H9 (cell line): ENCODE results near the gene ALLC. TPM values are rescaled to one million over a fixed set of nuclear protein-coding genes. Genes with fewer than 3 reads are reported as not detected.

Source experiments
- DNase-seq: peaks from one replicate; pipeline ENCODE4 v3.0.0-alpha.2; 2017
- H2AFZ ChIP-seq: one replicate; pipeline ENCODE4 v1.6.1; 2013; ENCODE audit warnings: mild to moderate bottlenecking, low read length, control low read depth, moderate library complexity
- H2AK5ac ChIP-seq: 2 replicates; pipeline ENCODE4 v1.6.1; 2013; ENCODE audit warnings: low read length, control low read depth, mixed read lengths; ENCODE audit not compliant: insufficient read length
- H2BK120ac ChIP-seq: one replicate; pipeline ENCODE4 v1.6.1; 2013; ENCODE audit warnings: low read depth, mild to moderate bottlenecking, low read length, control low read depth, inconsistent platforms; ENCODE audit not compliant: poor library complexity, severe bottlenecking
- H2BK12ac ChIP-seq: 2 replicates; pipeline ENCODE4 v1.6.1; 2013; ENCODE audit warnings: low read length, control low read depth, mixed read lengths, low read depth; ENCODE audit not compliant: insufficient read length
- H2BK15ac ChIP-seq: 2 replicates; pipeline ENCODE4 v1.6.1; 2013; ENCODE audit warnings: low read depth, low read length, control low read depth
- H2BK20ac ChIP-seq: one replicate; pipeline ENCODE4 v1.6.1; 2013; ENCODE audit warnings: low read depth, mild to moderate bottlenecking, low read length, control low read depth, inconsistent platforms; ENCODE audit not compliant: poor library complexity, severe bottlenecking
- H2BK5ac ChIP-seq: 2 replicates; pipeline ENCODE4 v1.6.1; 2013; ENCODE audit warnings: low read length, control low read depth, mixed read lengths; ENCODE audit not compliant: insufficient read length
- H3K14ac ChIP-seq: 2 replicates; pipeline ENCODE4 v1.6.1; 2013; ENCODE audit warnings: low read length, control low read depth; ENCODE audit not compliant: insufficient read depth
- H3K18ac ChIP-seq: 2 replicates; pipeline ENCODE4 v1.6.1; 2013; ENCODE audit warnings: low read depth, mild to moderate bottlenecking, mixed read lengths, low read length, control low read depth; ENCODE audit not compliant: insufficient read length
- H3K23ac ChIP-seq: 2 replicates; pipeline ENCODE4 v1.6.1; 2013; ENCODE audit warnings: low read length, control low read depth, mixed read lengths, low read depth; ENCODE audit not compliant: insufficient read length
- H3K23me2 ChIP-seq: 2 replicates; pipeline ENCODE4 v1.6.1; 2013; ENCODE audit warnings: low read depth, mild to moderate bottlenecking, mixed read lengths, low read length, control low read depth; ENCODE audit not compliant: insufficient read length, poor library complexity, severe bottlenecking
- H3K27ac ChIP-seq: 2 replicates; pipeline ENCODE4 v1.5.1; 2013; ENCODE audit warnings: low read length, control low read depth, mixed read lengths, low read depth; ENCODE audit not compliant: insufficient read length
- H3K27me3 ChIP-seq: 2 replicates; pipeline ENCODE4 v1.6.1; 2013; ENCODE audit warnings: low read length, control low read depth, inconsistent platforms; ENCODE audit not compliant: insufficient read depth
- H3K4ac ChIP-seq: 2 replicates; pipeline ENCODE4 v1.6.1; 2013; ENCODE audit warnings: low read depth, mild to moderate bottlenecking, control low read depth, inconsistent platforms, low read length, moderate library complexity
- H3K4me1 ChIP-seq: 2 replicates; pipeline ENCODE4 v1.6.1; 2013; ENCODE audit warnings: low read length, control low read depth, inconsistent platforms; ENCODE audit not compliant: insufficient read depth
- H3K4me2 ChIP-seq: 2 replicates; pipeline ENCODE4 v1.6.1; 2013; ENCODE audit warnings: low read length, control low read depth, mixed read lengths; ENCODE audit not compliant: insufficient read length, insufficient read depth
- H3K56ac ChIP-seq: 2 replicates; pipeline ENCODE4 v1.6.1; 2013; ENCODE audit warnings: low read depth, mild to moderate bottlenecking, mixed read lengths, low read length, control low read depth; ENCODE audit not compliant: insufficient read length
- H3K79me1 ChIP-seq: 2 replicates; pipeline ENCODE4 v1.6.1; 2013; ENCODE audit warnings: low read depth, mild to moderate bottlenecking, moderate library complexity, low read length, control low read depth, inconsistent platforms; ENCODE audit not compliant: insufficient read depth, poor library complexity, severe bottlenecking
- H3K79me2 ChIP-seq: 2 replicates; pipeline ENCODE4 v1.6.1; 2013; ENCODE audit warnings: low read length, control low read depth, inconsistent platforms; ENCODE audit not compliant: insufficient read depth
- H3K9ac ChIP-seq: 2 replicates; pipeline ENCODE4 v1.6.1; 2013; ENCODE audit warnings: low read length, control low read depth, mixed read lengths; ENCODE audit not compliant: insufficient read length; ENCODE audit errors: extremely low read depth
- H3K9me3 ChIP-seq: one replicate; pipeline ENCODE4 v1.6.1; 2013; ENCODE audit warnings: low read depth, low read length, inconsistent platforms; ENCODE audit not compliant: control insufficient read depth
- H3T11ph ChIP-seq: one replicate; pipeline ENCODE4 v1.6.1; 2013; ENCODE audit warnings: mild to moderate bottlenecking, low read length, control low read depth, inconsistent platforms
- H4K20me1 ChIP-seq: one replicate; pipeline ENCODE4 v1.6.1; 2013; ENCODE audit not compliant: control insufficient read depth, insufficient read length, insufficient read depth
- H4K5ac ChIP-seq: 2 replicates; pipeline ENCODE4 v1.6.1; 2013; ENCODE audit warnings: low read depth, mild to moderate bottlenecking, mixed read lengths, low read length, control low read depth; ENCODE audit not compliant: insufficient read length
- H4K8ac ChIP-seq: replicated peaks from 2 replicates; pipeline ENCODE4 v1.6.1; 2013; ENCODE audit warnings: low read length, control low read depth, mixed read lengths, low read depth; ENCODE audit not compliant: insufficient read length
- H4K91ac ChIP-seq: 2 replicates; pipeline ENCODE4 v1.6.1; 2013; ENCODE audit warnings: low read depth, mild to moderate bottlenecking, moderate library complexity, mixed read lengths, low read length, control low read depth; ENCODE audit not compliant: insufficient read length
- H3K27ac Mint-ChIP-seq, 3 experiments: 2 replicates in 2 of 3; 3 replicates in 1 of 3; pipeline ENCODE4 v1.8.0; 2020 to 2021; ENCODE audit warnings: mixed read lengths in 3 of 3, mild to moderate bottlenecking in 1 of 3, moderate library complexity in 1 of 3
- H3K27me3 Mint-ChIP-seq: 2 replicates; pipeline ENCODE4 v1.8.0; 2021; ENCODE audit warnings: low read depth, mild to moderate bottlenecking, moderate library complexity, mixed read lengths
- H3K36me3 Mint-ChIP-seq, 3 experiments: 2 replicates in 2 of 3; 3 replicates in 1 of 3; pipeline ENCODE4 v1.8.0; 2020 to 2021; ENCODE audit warnings: low read depth in 3 of 3, mixed read lengths in 3 of 3; ENCODE audit not compliant: insufficient read depth in 1 of 3
- H3K4me1 Mint-ChIP-seq, 2 experiments: 2 replicates each; pipeline ENCODE4 v1.8.0; 2020; ENCODE audit warnings: mixed read lengths in 2 of 2
- H3K4me3 Mint-ChIP-seq, 2 experiments: 2 replicates in 1 of 2; 3 replicates in 1 of 2; pipeline ENCODE4 v1.8.0; 2020 to 2021; ENCODE audit warnings: mild to moderate bottlenecking in 2 of 2, mixed read lengths in 2 of 2, moderate library complexity in 1 of 2
- H3K9me3 Mint-ChIP-seq, 2 experiments: 2 replicates in 1 of 2; 3 replicates in 1 of 2; pipeline ENCODE4 v1.8.0; 2020; ENCODE audit warnings: mild to moderate bottlenecking in 2 of 2, mixed read lengths in 2 of 2, moderate library complexity in 1 of 2
- CTCF ChIP-seq: fragments of 200-600 bp; sonication (generic); conservative IDR thresholded peaks from 3 replicates; pipeline ENCODE4 v1.8.0; 2021; ENCODE audit warnings: antibody characterized with exemption, mild to moderate bottlenecking
- WGBS: extraction: QIAGEN DNeasy Blood & Tissue Kit; methylation state at CpG from one replicate; pipeline ENCODE4 v1.1.7; 2013; ENCODE audit warnings: missing lambda C conversion rate, low lambda C conversion rate, mixed read lengths; ENCODE audit not compliant: insufficient read length; ENCODE audit errors: extremely low coverage; 5-methylcytosine and 5-hydroxymethylcytosine counted together
- total RNA-seq: library from RNA; stranded (reverse); gene quantifications from 2 replicates; pipeline ENCODE4 v1.2.1, GENCODE V29; 2021

The ALLC gene
- total RNA-seq, 1 experiment from 2014 or later, result not detected

GRCh38 chr2:3611589-3611988 is 46.4 kb upstream of the ALLC start:
- H2AK5ac ChIP-seq, result no peak overlapping the region
- H2BK15ac ChIP-seq, result no peak overlapping the region
- no peak overlapping the region for H3K4me2 ChIP-seq
- no peak overlapping the region for H3K4ac ChIP-seq
- H3K18ac ChIP-seq, result no peak overlapping the region
- no CpG with 5 or more reads among the region's 11 CpGs for WGBS
- H3K23ac ChIP-seq, result no peak overlapping the region
- no peak overlapping the region for H4K91ac ChIP-seq
- no peak overlapping the region for H2BK12ac ChIP-seq
- H3K27me3 ChIP-seq, result no peaks in the 10 kb centered on the region
- no peaks in the 10 kb centered on the region for H3K4me1 ChIP-seq
- Mint-ChIP-seq H3K4me1 (peaks cover 9 to 17% of the 10 kb centered on the region in 2 experiments; a peak in 3 of 4 replicates), H3K27ac (peak overlapping the region in 1 of 3 experiments; percentile 54; a peak in 1 of 7 replicates), H3K9me3 (peaks cover 11 to 13% of the 10 kb centered on the region in 2 experiments), H3K27me3 (peaks cover 5% of the 10 kb centered on the region), H3K36me3 (peaks cover 0 to 12% (median 7%) of the 10 kb centered on the region in 3 experiments; a peak in 6 of 7 replicates), H3K4me3 (no peak overlapping the region)
- no peaks in the 10 kb centered on the region for H4K20me1 ChIP-seq
- no peak overlapping the region for H2AFZ ChIP-seq
- H4K8ac ChIP-seq, result no peak overlapping the region
- no peaks in the 10 kb centered on the region for H3K23me2 ChIP-seq
- H3K56ac ChIP-seq, result no peak overlapping the region
- DNase-seq, result no peak
- no peak for TF ChIP-seq CTCF
- no peak overlapping the region for H2BK20ac ChIP-seq
- H3K79me1 ChIP-seq, result no peaks in the 10 kb centered on the region
- no peak overlapping the region for H2BK120ac ChIP-seq
- H3K9me3 ChIP-seq, result no peaks in the 10 kb centered on the region
- no peaks in the 10 kb centered on the region for H3K79me2 ChIP-seq
- H2BK5ac ChIP-seq, result no peak overlapping the region
- H3K14ac ChIP-seq, result no peak overlapping the region
- H3K27ac ChIP-seq, result no peak overlapping the region
- no peak overlapping the region for H4K5ac ChIP-seq
- no peak overlapping the region for H3K9ac ChIP-seq
- H3T11ph ChIP-seq, result no peak overlapping the region
